ENCODE measurements around the gene DNAJC5G.
"Not testable (repeated sequence)": the region's sequence is repeated elsewhere in the genome, so short reads cannot be mapped to it uniquely, and the experiment has no call there.

Gene DNAJC5G

GRCh38 chr2:27251766-27252165, 23.5 kb upstream of the DNAJC5G start:
- DNase-seq (ENCODE audit: low read depth in 2 of 3, low spot score in 2 of 3): no peak

DNA sequence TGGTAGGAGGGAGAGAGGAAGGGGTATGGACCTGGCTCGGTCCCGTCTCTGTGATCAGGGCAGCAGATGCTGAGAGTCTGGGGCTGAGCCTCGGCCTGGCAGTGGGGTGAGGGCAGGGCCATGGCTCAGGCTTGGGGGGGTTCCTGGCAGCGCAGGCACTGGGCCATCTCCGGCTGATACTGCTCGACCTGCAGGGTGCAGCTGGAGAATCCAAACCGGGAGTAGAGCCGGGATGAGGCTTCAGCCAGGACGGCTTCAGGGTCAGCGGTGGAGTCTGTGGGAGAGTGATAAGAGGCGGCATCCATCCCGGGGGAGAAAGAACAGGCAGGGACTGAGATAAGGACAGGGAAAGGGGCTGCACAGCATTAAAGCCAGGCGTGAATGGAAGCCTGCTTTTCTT, 20.0 kb upstream of the DNAJC5G start:
- no peak for DNase-seq (ENCODE audit: low read depth in 2 of 3, low spot score in 2 of 3)

DNA sequence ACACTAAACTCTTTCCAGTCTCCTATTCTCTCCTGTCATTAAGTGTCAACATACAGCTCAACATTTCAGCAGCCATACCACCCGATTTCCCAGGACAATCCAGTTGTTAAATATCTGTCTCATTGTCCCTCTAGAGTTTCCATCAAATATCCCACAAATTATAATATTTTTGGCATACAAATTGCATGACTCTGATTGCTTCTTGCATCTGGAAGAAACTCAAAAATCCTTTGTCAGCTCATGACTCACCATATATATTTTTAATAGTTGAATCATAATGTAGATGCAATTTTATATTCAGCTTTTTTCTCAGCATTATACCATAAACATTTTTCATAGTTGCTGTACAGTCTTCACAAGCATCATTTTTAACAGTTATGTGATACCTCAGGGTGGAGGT, 19.6 kb upstream of the DNAJC5G start:
- DNase-seq (ENCODE audit: low read depth in 2 of 3, low spot score in 2 of 3): no peak

DNA sequence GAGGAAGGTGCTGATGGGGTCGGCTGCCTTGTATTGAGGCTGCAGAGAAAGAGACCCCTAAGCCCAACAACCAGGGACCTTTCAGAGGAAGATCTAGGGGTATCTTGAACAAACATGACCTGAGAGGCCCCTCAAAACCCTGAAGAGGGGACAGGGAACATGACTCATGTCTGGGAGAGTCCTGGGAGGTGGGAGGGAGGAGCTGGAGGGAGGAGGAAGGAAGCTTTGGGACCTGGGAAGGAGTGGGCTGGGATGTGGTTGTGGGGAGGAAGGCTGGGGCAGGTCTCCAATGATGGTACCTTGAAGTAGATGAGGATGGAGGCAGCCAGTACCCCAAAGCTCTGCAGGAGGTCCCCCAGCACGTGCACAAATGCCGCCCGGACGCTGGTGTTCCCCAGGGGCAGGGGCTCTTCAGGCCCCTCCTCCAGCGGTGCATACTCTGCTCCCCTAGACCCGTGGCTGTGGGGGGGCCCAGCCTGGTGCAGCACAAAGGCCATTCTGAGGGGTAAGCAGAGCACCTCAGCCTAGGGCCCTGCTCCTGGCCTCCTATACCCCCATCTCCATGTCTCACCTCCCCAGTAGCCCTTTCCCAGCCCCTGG, 18.3 kb upstream of the DNAJC5G start:
- no peak for DNase-seq (ENCODE audit: low read depth in 2 of 3, low spot score in 2 of 3)

GRCh38 chr2:27258051-27258450, 17.2 kb upstream of the DNAJC5G start:
- no peak for DNase-seq (ENCODE audit: low read depth in 2 of 3, low spot score in 2 of 3)

GRCh38 chr2:27261241-27261925, 13.8 kb upstream of the DNAJC5G start:
- DNase-seq (ENCODE audit: low read depth in 2 of 3, low spot score in 2 of 3): no peak

DNA sequence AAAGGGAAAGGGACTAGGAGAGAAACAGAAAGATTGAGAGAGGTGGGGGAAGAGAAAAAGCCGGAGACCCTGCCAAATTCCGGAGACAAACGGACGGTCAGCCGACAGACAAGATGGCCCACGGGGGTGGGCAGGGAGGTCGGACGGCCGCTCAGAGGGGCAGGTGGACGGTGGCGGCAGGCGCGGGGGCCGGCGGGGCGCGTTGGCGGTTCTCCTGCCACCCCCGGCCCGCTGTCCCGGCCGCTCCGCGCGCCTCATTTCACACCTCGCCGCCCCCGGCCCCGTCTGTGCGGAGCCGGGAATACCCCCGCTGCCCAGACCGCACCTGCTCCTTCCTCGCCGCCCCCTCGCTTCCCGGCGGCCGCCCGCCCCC, 13.3 kb upstream of the DNAJC5G start:
- no peak for DNase-seq (ENCODE audit: low read depth in 2 of 3, low spot score in 2 of 3)

DNA sequence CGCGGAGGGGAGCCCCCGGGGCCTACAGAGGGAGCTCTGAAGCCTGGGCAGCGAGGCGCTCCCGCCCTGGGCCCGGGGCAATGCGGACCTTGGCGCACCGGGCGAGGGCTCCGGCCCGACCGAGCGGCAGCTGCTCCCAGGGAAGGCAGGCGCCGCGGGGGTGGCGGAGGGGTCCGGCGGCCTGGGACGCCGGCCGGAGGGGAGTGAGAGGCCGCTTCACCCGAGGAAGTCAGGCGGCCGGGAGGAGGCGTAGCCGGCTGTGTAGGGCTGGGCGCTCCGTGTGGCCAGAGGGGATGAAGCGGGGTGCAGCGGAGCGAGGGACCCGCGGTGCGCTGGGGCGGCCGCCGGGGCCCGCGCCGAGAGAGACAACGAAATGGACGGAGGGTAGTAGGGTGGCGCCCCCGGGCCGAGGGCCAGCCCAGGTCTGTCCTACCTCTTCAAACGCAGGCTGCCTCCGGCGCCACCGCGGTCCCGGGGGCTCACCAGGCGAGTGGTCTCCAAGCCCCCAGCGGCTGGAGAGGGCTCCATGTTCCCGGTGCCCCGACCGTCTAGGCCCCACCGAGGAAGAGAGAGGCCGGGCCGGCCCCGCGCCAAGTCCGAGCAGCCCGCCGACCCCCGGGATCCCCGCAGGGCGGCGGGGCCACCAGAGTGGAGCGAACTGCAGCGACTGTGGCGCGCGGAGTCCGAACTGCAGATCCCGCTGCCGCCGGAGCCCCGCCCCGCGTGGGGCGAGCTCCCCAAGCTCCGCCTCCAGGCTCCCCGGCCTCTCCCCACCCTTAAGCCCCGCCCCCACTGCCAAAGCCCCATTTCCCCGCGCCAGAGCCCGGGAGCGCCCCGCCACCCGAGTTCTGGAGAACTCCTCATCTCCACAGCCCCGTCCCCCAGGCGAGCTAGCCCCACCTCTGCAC, 12.6 kb upstream of the DNAJC5G start, which contains the start of gene SLC30A3:
Gene SLC30A3 (minus strand): TSS at position 669 of the 908 bp plus-strand sequence. CDS start 141 bp downstream, at position 528.
- peak in 2 of 3 experiments; percentile 36 to 47 for DNase-seq (ENCODE audit: low read depth in 2 of 3, low spot score in 2 of 3)

DNA sequence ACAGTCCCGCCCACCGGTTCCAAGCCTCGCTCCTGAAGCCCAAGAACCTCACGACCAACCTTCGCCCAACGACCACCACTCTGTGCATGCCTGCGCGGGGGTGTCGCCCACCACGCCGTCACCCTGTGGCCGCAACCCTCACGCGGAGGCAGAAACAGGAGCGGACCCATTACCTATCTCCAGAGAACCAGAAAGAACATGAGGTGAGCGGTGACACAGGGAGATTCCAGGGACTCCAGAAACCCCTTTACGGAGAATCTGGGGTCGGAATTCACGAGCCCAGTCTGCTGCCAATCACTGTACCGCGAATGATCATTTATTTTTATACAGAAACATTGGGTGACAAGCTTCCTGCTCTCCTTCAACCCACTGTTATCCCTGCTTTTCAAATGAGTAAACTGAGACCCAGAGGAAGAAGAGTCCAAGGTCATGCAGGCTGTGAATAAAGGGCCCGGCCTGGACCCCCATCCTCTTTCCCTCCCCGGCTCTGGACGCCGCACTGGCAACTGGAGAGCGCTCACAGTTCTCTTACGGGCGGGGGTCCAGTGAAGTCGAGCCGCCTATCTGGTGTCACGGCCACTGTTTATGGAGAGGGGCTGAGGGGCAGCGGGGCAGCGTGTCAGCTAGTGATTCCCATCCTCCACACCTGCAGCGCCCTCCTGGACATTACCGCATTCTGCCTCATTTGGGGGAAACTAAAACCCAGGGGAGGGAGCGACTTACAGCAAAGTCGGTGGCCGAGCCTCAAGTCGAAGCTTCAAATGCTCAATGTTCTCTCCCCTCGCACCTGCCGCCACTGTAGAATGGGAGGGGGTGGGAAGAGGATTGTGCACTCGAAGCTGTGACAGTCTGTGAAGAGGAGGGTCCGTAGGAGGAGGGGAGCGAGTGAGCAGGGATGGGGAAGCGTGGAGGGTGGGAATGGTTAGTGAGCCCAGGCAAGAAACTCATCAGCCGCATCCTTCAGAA, 11.7 kb upstream of the DNAJC5G start:
- DNase-seq (ENCODE audit: low read depth in 2 of 3, low spot score in 2 of 3): no peak

DNA sequence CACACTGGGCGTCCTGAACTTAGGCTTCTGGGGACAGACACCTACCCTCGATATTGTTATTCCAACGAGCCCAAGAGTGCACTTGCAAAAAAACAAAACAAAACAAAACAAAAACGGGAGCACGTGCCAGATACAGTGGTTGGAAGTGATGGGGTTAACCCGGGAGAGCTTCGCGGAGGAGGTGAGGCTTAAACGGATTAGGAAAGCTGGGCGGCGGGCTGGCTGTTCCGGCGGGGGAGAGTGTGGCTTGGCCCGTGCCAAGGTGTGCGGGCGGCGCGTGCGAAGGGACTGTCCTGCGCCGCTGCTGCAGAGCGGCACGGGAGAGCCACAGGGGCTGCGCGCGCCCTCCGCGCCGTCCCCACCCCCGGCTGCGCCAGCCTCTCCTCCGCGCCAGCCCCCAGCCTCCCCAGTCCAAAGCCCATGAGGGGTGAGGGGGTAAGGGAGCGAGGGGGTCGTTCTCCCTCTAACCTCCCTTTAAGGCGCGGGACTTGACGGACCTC, 10.9 kb upstream of the DNAJC5G start:
- DNase-seq (ENCODE audit: low read depth in 2 of 3, low spot score in 2 of 3): no peak

- no peak for DNase-seq (ENCODE audit: low read depth in 2 of 3, low spot score in 2 of 3)
Observed at GRCh38 chr2:27264753-27265535, 10.3 kb upstream of the DNAJC5G start.

DNA sequence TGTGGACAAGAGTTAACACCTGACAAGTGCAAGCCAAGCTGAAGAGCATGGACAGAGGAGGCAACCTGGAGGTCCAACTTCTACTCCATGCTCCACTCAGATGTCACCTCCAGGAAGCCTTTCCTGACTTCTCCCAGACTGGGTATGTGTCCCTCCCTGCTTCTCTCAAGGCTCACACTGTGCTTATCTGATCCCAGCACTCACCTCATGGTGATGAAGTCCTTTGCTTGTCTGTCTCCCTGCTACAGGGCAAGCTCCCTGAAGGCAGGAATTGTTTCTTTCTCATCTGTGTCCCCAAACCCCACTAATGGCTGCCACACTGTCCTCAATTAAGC, 9.7 kb upstream of the DNAJC5G start:
- no peak for DNase-seq (ENCODE audit: low read depth in 2 of 3, low spot score in 2 of 3)

DNA sequence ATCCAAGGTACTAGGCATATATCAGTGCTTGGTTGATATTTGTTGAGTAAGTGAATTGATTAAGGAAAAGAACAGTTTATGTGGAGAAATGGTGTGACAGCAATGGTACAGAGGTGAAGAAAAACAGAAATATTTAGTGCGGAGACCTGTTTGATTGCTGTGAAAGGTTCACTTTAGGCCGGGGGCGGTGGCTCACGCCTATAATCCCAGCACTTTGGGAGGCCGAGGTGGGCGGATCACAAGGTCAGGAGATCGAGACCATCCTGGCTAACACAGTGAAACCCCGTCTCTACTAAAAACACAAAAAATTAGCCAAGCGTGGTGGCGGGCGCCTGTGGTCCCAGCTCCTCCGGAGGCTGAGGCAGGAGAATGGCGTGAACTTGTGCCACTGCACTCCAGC, 6.9 kb upstream of the DNAJC5G start:
- not testable (repeated sequence) for DNase-seq (ENCODE audit: low read depth in 2 of 3, low spot score in 2 of 3)

- no peak for DNase-seq (ENCODE audit: low read depth in 2 of 3, low spot score in 2 of 3)
Observed at GRCh38 chr2:27270131-27270530, 5.1 kb upstream of the DNAJC5G start.

DNA sequence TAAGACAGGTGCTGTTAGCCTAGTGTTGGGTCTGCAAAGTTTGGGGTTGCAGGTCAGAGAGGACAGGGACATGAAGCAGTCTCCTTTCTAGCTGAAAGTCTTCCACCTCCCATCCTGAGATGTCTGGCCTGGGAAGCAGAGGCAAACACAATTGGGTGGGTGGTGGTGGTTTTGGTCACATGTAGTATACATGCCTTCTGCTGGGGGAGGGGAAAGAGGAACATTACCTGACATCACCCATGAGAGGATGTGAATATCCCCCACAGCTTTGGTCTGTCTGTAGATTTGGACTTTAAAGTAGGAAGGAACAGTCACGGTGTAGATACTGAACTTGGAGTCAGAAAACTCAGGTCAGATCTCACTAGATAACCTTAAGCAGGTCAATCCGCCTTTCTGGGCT, 4.6 kb upstream of the DNAJC5G start:
- no peak for DNase-seq (ENCODE audit: low read depth in 2 of 3, low spot score in 2 of 3)

GRCh38 chr2:27271631-27272340, 3.4 kb upstream of the DNAJC5G start:
- DNase-seq (ENCODE audit: low read depth in 2 of 3, low spot score in 2 of 3): no peak

GRCh38 chr2:27272537-27273522, 2.4 kb upstream of the DNAJC5G start:
- DNase-seq (ENCODE audit: low read depth in 2 of 3, low spot score in 2 of 3): not testable (repeated sequence)

DNA sequence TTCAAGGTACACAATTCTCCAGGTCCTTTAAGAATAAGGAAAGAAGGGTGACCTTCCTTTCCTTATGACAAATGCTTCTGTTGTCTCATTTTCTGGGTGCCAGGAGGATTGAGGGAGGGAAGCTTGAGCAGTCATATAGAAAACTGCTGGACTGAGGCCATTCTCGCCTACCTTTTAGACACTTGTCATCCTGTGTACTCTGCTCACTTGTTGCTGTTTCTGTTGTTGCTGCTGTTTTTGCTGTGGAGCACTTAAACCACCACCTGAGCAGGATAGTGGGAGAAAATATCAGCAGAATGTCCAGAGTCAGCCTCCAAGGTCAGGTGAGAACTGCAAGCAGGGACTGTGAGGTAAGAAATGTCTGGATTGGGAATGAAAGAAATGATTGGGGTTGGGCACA, 2.8 kb downstream of the DNAJC5G start:
- DNase-seq (ENCODE audit: low read depth in 2 of 3, low spot score in 2 of 3): no peak

Data from activated CD8-positive, alpha-beta memory T cell treated with anti-CD3 and anti-CD28 coated beads for 48 hours (primary cell).